Mesenchymal stem cell (in vitro differentiated cells and primary cell): Measurements from ENCODE around the gene SLF1.
A peak's percentile ranks its signal among the peaks of the same experiment; 100 is the strongest.

Experiments
- DNase-seq: peaks from one replicate; pipeline ENCODE4 v3.0.0-alpha.2; 2013
- H2AFZ ChIP-seq: one replicate; pipeline ENCODE4 v1.6.1; 2013; ENCODE audit warnings: low read depth, mild to moderate bottlenecking, control low read depth, inconsistent platforms, low read length, moderate library complexity
- H2AK5ac ChIP-seq: 2 replicates; pipeline ENCODE4 v1.6.1; 2013; ENCODE audit warnings: low read length, moderate library complexity, mild to moderate bottlenecking, inconsistent platforms; ENCODE audit not compliant: severe bottlenecking
- H2BK120ac ChIP-seq: one replicate; pipeline ENCODE4 v1.6.1; 2013; ENCODE audit warnings: low read depth, mild to moderate bottlenecking, inconsistent platforms, low read length, moderate library complexity
- H2BK12ac ChIP-seq, 2 experiments: one replicate each; pipeline ENCODE4 v1.6.1; 2013; ENCODE audit warnings: inconsistent platforms in 2 of 2, low read length in 2 of 2, mild to moderate bottlenecking in 2 of 2, moderate library complexity in 2 of 2, control low read depth in 1 of 2
- H2BK15ac ChIP-seq: one replicate; pipeline ENCODE4 v1.6.1; 2013; ENCODE audit warnings: mild to moderate bottlenecking, low read depth, inconsistent platforms; ENCODE audit not compliant: poor library complexity, severe bottlenecking
- H2BK5ac ChIP-seq: 2 replicates; pipeline ENCODE4 v1.6.1; 2013; ENCODE audit warnings: low read depth, mild to moderate bottlenecking, low read length, control low read depth, inconsistent platforms; ENCODE audit not compliant: poor library complexity, severe bottlenecking
- H3K14ac ChIP-seq, 2 experiments: one replicate each; pipeline ENCODE4 v1.6.1; 2013; ENCODE audit warnings: inconsistent platforms in 2 of 2, low read length in 2 of 2, control low read depth in 1 of 2, mild to moderate bottlenecking in 1 of 2, moderate library complexity in 1 of 2
- H3K18ac ChIP-seq, 2 experiments: one replicate each; pipeline ENCODE4 v1.6.1; 2013; ENCODE audit warnings: inconsistent platforms in 2 of 2, low read length in 2 of 2, control low read depth in 1 of 2, low read depth in 1 of 2, mild to moderate bottlenecking in 1 of 2
- H3K23ac ChIP-seq, 2 experiments: one replicate each; pipeline ENCODE4 v1.6.1; 2013; ENCODE audit warnings: inconsistent platforms in 2 of 2, low read length in 2 of 2, mild to moderate bottlenecking in 2 of 2, moderate library complexity in 2 of 2, control low read depth in 1 of 2
- H3K27ac ChIP-seq: 2 replicates; pipeline ENCODE4 v1.5.1; 2013; ENCODE audit warnings: mild to moderate bottlenecking, moderate library complexity, low read length, control low read depth, inconsistent platforms; ENCODE audit not compliant: poor library complexity, severe bottlenecking
- H3K27me3 ChIP-seq, 2 experiments: 2 replicates each; pipeline versions ENCODE4 v1.6.1 to v1.7.0; 2013; ENCODE audit warnings: low read length in 2 of 2, mild to moderate bottlenecking in 2 of 2, moderate library complexity in 2 of 2, control low read depth in 1 of 2, inconsistent platforms in 1 of 2; ENCODE audit not compliant: control insufficient read depth in 1 of 2, insufficient read depth in 1 of 2
- H3K36me3 ChIP-seq, 2 experiments: 2 replicates each; pipeline versions ENCODE4 v1.6.1 to v1.7.0; 2013; ENCODE audit warnings: low read length in 2 of 2, control low read depth in 1 of 2, inconsistent platforms in 1 of 2, low read depth in 1 of 2, mild to moderate bottlenecking in 1 of 2; ENCODE audit not compliant: insufficient read depth in 2 of 2, control insufficient read depth in 1 of 2
- H3K4ac ChIP-seq, 2 experiments: one replicate each; pipeline ENCODE4 v1.6.1; 2013; ENCODE audit warnings: inconsistent platforms in 2 of 2, low read length in 2 of 2, mild to moderate bottlenecking in 2 of 2, moderate library complexity in 2 of 2, control low read depth in 1 of 2, low read depth in 1 of 2
- H3K4me1 ChIP-seq: 2 replicates; pipeline ENCODE4 v1.6.1; 2013; ENCODE audit warnings: low read depth, low read length, control low read depth; ENCODE audit not compliant: control insufficient read depth, insufficient read depth
- H3K4me2 ChIP-seq: 2 replicates; pipeline ENCODE4 v1.6.1; 2013; ENCODE audit warnings: low read length, mild to moderate bottlenecking, inconsistent platforms; ENCODE audit not compliant: poor library complexity, severe bottlenecking
- H3K4me3 ChIP-seq, 2 experiments: 2 replicates each; pipeline versions ENCODE4 v1.5.1 to v1.7.0; 2013; ENCODE audit warnings: low read length in 2 of 2, mild to moderate bottlenecking in 2 of 2, control low read depth in 1 of 2, low read depth in 1 of 2; ENCODE audit not compliant: insufficient read depth in 1 of 2
- H3K79me1 ChIP-seq: replicated peaks from 2 replicates; pipeline ENCODE4 v1.6.1; 2013; ENCODE audit warnings: mild to moderate bottlenecking, control low read depth, low read length, inconsistent platforms; ENCODE audit not compliant: poor library complexity, severe bottlenecking
- H3K9ac ChIP-seq: 2 replicates; pipeline ENCODE4 v1.7.0; 2013; ENCODE audit warnings: mild to moderate bottlenecking, low read length, moderate library complexity
- H3K9me3 ChIP-seq: 2 replicates; pipeline ENCODE4 v1.7.0; 2013; ENCODE audit warnings: mild to moderate bottlenecking, low read length; ENCODE audit not compliant: control insufficient read depth
- H4K8ac ChIP-seq: one replicate; pipeline ENCODE4 v1.6.1; 2013; ENCODE audit warnings: inconsistent platforms, mild to moderate bottlenecking, low read length, moderate library complexity
- H4K91ac ChIP-seq: one replicate; pipeline ENCODE4 v1.6.1; 2013; ENCODE audit warnings: mild to moderate bottlenecking, low read length, inconsistent platforms
- WGBS: methylation state at CpG from one replicate; pipeline ENCODE4 v1.1.7; 2013; ENCODE audit warnings: mixed read lengths; 5-methylcytosine and 5-hydroxymethylcytosine counted together

The SLF1 gene

DNA sequence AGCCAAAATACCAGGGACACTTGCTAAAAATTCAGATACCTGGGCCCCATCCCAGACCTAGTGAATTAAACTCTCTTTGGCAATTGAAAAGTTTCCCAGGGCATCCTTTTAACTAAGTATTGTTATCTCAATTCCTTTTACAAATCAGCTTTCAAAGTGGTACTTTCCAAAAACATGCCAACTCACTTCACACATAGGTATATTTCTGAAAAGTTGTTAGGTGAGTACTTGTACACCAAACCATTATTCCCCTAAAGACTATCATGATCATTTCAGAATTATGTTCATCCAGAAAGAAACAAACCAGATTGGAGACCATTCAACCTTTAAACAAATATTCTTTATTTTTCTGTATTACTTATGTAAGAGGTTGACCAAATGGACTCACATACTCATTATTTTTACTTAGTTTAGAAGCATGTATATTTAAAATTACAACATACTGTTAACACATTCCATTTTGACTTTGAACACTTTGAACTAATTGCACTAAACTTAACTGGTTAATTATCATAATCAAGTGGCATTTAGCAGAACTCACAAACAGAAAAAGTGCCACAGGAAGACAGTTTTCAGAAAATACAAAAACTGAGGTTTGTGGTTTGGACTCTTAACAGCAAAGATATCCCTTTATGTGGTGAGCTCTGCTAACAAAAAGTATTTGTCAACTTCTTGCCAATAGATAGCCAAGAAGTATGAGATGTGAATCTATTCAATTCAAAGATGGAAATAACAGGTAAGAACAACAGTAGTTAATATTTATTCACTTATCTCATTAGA, 40.8 kb upstream of the SLF1 start:
- Histone ChIP-seq H3K18ac (no peak overlapping the region), H3K23ac (no peak overlapping the region)

GRCh38 chr5:94595281-94595840, 23.1 kb upstream of the SLF1 start:
- Histone ChIP-seq H3K4me2 (no peak overlapping the region), H2BK12ac (no peak overlapping the region), H2AFZ (no peak overlapping the region), H3K4ac (no peak overlapping the region), H3K14ac (no peak overlapping the region), H3K4me1 (no peaks in the 10 kb centered on the region), H3K79me1 (no peaks in the 10 kb centered on the region), H4K91ac (no peak overlapping the region), H3K27ac (no peak overlapping the region), H4K8ac (no peak overlapping the region), H3K9me3 (no peaks in the 10 kb centered on the region), H2BK120ac (no peak overlapping the region), H3K23ac (no peak overlapping the region), H3K4me3 (no peak overlapping the region), H2BK15ac (no peak overlapping the region), H2BK5ac (no peak overlapping the region), H2AK5ac (no peak overlapping the region), H3K18ac (no peak overlapping the region), H3K36me3 (no peaks in the 10 kb centered on the region), H3K9ac (no peak overlapping the region), H3K27me3 (no peaks in the 10 kb centered on the region)
- no peak for DNase-seq
- 89% methylated on average over 7 of the region's 7 CpGs for WGBS

More for the DNA sequence above, 40.8 kb upstream of the SLF1 start:
- Histone ChIP-seq H2BK120ac (no peak overlapping the region), H2BK12ac (no peak overlapping the region), H3K9me3 (no peaks in the 10 kb centered on the region), H2BK15ac (no peak overlapping the region), H3K4me2 (no peak overlapping the region), H2AFZ (no peak overlapping the region), H3K27ac (no peak overlapping the region), H3K27me3 (no peaks in the 10 kb centered on the region), H3K4me3 (no peak overlapping the region), H2AK5ac (no peak overlapping the region), H3K36me3 (no peaks in the 10 kb centered on the region), H4K91ac (no peak overlapping the region), H4K8ac (no peak overlapping the region), H2BK5ac (no peak overlapping the region), H3K14ac (no peak overlapping the region), H3K4ac (no peak overlapping the region), H3K9ac (no peak overlapping the region), H3K79me1 (peaks cover 1% of the 10 kb centered on the region), H3K4me1 (no peaks in the 10 kb centered on the region)
- DNase-seq = no peak

- Histone ChIP-seq H3K36me3 (no peaks in the 10 kb centered on the region), H3K4me3 (no peak overlapping the region), H2BK120ac (no peak overlapping the region), H3K79me1 (peaks cover 8% of the 10 kb centered on the region), H4K8ac (no peak overlapping the region), H4K91ac (no peak overlapping the region), H3K14ac (no peak overlapping the region), H2BK15ac (no peak overlapping the region), H3K27ac (no peak overlapping the region), H3K4me1 (no peaks in the 10 kb centered on the region), H3K4me2 (no peak overlapping the region), H3K4ac (no peak overlapping the region), H2BK12ac (no peak overlapping the region), H3K18ac (no peak overlapping the region), H3K27me3 (no peaks in the 10 kb centered on the region), H3K23ac (no peak overlapping the region), H2BK5ac (no peak overlapping the region), H2AK5ac (no peak overlapping the region), H3K9ac (no peak overlapping the region), H3K9me3 (no peaks in the 10 kb centered on the region), H2AFZ (no peak overlapping the region)
- DNase-seq = peak; percentile 29
- WGBS = no CpG with 5 or more reads among the region's 2 CpGs
Measured at GRCh38 chr5:94613583-94613982, 4.9 kb upstream of the SLF1 start.

DNA sequence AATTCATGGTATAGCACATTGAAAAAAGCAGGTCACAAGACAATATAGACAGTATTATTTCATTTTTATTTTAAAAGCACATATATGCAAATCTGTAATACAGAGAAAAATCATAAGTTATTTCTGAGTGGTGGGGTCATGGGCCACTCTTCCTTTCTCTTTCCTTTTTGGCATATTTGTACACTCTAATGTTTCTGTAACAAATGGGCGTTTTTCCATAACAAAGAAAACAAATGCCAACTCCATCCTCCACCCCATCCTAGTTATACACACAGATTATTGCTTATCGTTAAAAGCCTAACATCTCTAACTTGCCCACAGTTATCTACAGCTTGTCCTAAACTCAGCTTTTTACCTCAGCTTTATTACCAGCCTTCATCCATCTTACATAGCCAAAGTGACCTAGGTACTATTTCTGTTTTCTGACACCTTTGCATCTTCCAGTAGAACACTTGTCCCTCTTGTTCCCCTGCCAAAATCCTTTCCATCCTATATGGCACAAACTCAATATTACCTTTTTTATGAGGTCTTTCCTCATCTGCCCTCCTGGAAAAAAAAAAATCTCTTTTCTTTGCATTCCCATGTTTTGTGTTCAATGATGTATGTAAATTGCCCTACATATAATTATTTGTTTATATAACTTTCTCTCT, 4.2 kb upstream of the SLF1 start:
- no peak overlapping the region for H3K9ac ChIP-seq
- no peak overlapping the region for H2BK12ac ChIP-seq
- H3K23ac ChIP-seq = no peak overlapping the region
- no peak overlapping the region for H3K27ac ChIP-seq
- DNase-seq = no peak
- WGBS = 92% methylated on average over 2 of the region's 2 CpGs
- no peak overlapping the region for H4K8ac ChIP-seq
- H3K4me3 ChIP-seq = no peak overlapping the region
- H2AK5ac ChIP-seq = no peak overlapping the region
- H3K14ac ChIP-seq = no peak overlapping the region
- no peaks in the 10 kb centered on the region for H3K4me1 ChIP-seq
- no peaks in the 10 kb centered on the region for H3K9me3 ChIP-seq
- peaks cover 12% of the 10 kb centered on the region for H3K79me1 ChIP-seq
- H4K91ac ChIP-seq = no peak overlapping the region
- no peak overlapping the region for H3K4ac ChIP-seq
- H2AFZ ChIP-seq = no peak overlapping the region
- H3K18ac ChIP-seq = no peak overlapping the region
- no peaks in the 10 kb centered on the region for H3K27me3 ChIP-seq
- no peak overlapping the region for H2BK15ac ChIP-seq
- no peak overlapping the region for H2BK5ac ChIP-seq
- no peak overlapping the region for H2BK120ac ChIP-seq
- no peaks in the 10 kb centered on the region for H3K36me3 ChIP-seq
- H3K4me2 ChIP-seq = no peak overlapping the region
